ENCODE results near the gene SERINC2.
"Not testable (repeated sequence)": the region's sequence is repeated elsewhere in the genome, so short reads cannot be mapped to it uniquely, and the experiment has no call there.

Gene SERINC2

GRCh38 chr1:31383967-31384366 lies 29.0 kb upstream of the SERINC2 start:
- no peak for DNase-seq (ENCODE audit: low read depth in 2 of 2)

- DNase-seq (ENCODE audit: low read depth in 2 of 2): not testable (repeated sequence)
Observed at GRCh38 chr1:31386576-31387243, 26.3 kb upstream of the SERINC2 start.

- no peak for DNase-seq (ENCODE audit: low read depth in 2 of 2)
Observed at GRCh38 chr1:31387612-31388011, 25.4 kb upstream of the SERINC2 start.

GRCh38 chr1:31389616-31390015 lies 23.4 kb upstream of the SERINC2 start:
- no peak for DNase-seq (ENCODE audit: low read depth in 2 of 2)

- DNase-seq (ENCODE audit: low read depth in 2 of 2): no peak
Observed at GRCh38 chr1:31390071-31390470, 22.9 kb upstream of the SERINC2 start.

GRCh38 chr1:31393463-31393862 lies 19.6 kb upstream of the SERINC2 start:
- no peak for DNase-seq (ENCODE audit: low read depth in 2 of 2)

- DNase-seq (ENCODE audit: low read depth in 2 of 2): peak; percentile 70 to 76
Observed at GRCh38 chr1:31394584-31395193, 18.3 kb upstream of the SERINC2 start.

- DNase-seq (ENCODE audit: low read depth in 2 of 2): no peak
Observed at GRCh38 chr1:31396633-31397351, 16.2 kb upstream of the SERINC2 start.

- DNase-seq (ENCODE audit: low read depth in 2 of 2): no peak
Observed at GRCh38 chr1:31397360-31398095, 15.5 kb upstream of the SERINC2 start.

- no peak for DNase-seq (ENCODE audit: low read depth in 2 of 2)
Observed at GRCh38 chr1:31398246-31398645, 14.8 kb upstream of the SERINC2 start.

GRCh38 chr1:31399976-31400375 lies 13.0 kb upstream of the SERINC2 start:
- DNase-seq (ENCODE audit: low read depth in 2 of 2): no peak

GRCh38 chr1:31400393-31400792 lies 12.6 kb upstream of the SERINC2 start:
- no peak for DNase-seq (ENCODE audit: low read depth in 2 of 2)

GRCh38 chr1:31401241-31401640 lies 11.8 kb upstream of the SERINC2 start:
- DNase-seq (ENCODE audit: low read depth in 2 of 2): no peak

- no peak for DNase-seq (ENCODE audit: low read depth in 2 of 2)
Observed at GRCh38 chr1:31405578-31406245, 7.3 kb upstream of the SERINC2 start.

- DNase-seq (ENCODE audit: low read depth in 2 of 2): no peak
Observed at GRCh38 chr1:31407029-31407626, 5.9 kb upstream of the SERINC2 start.

GRCh38 chr1:31408788-31409318 lies 4.2 kb upstream of the SERINC2 start:
- DNase-seq (ENCODE audit: low read depth in 2 of 2): no peak

GRCh38 chr1:31409946-31410858 lies 2.8 kb upstream of the SERINC2 start:
- DNase-seq (ENCODE audit: low read depth in 2 of 2): no peak

- no peak for DNase-seq (ENCODE audit: low read depth in 2 of 2)
Observed at GRCh38 chr1:31410871-31411270, 2.1 kb upstream of the SERINC2 start.

- DNase-seq (ENCODE audit: low read depth in 2 of 2): no peak
Observed at GRCh38 chr1:31412205-31412604, 808 bp upstream of the SERINC2 start.

- DNase-seq (ENCODE audit: low read depth in 2 of 2): peak in 1 of 2 donors; percentile 11
Observed at GRCh38 chr1:31413405-31414001, 490 bp downstream of the SERINC2 start.

All from stimulated activated CD4-positive, alpha-beta T cell treated with anti-CD3 and anti-CD28 coated beads, Interleukin-1b, Interleukin-23, amount 100 ng/mL, for 4 hours (primary cell).